Mucosa of rectum (tissue), 2 donors: Measurements from ENCODE around the gene ANKRD18A.
"Not testable (repeated sequence)": the region's sequence is repeated elsewhere in the genome, so short reads cannot be mapped to it uniquely, and the experiment has no call there.

Source experiments
- H3K27ac ChIP-seq, 2 donors: one replicate each; pipeline ENCODE4 v1.7.0; 2013; ENCODE audit warnings: inconsistent platforms in 2 of 2, low read depth in 2 of 2, low read length in 2 of 2
- H3K27me3 ChIP-seq, 2 donors: one replicate each; pipeline ENCODE4 v1.7.0; 2013; ENCODE audit warnings: low read length in 2 of 2; ENCODE audit not compliant: control insufficient read depth in 2 of 2, insufficient read depth in 2 of 2
- H3K36me3 ChIP-seq, 2 donors: one replicate each; pipeline ENCODE4 v1.7.0; 2013; ENCODE audit warnings: low read length in 2 of 2; ENCODE audit not compliant: control insufficient read depth in 2 of 2, insufficient read depth in 2 of 2
- H3K4me1 ChIP-seq, 2 donors: one replicate each; pipeline ENCODE4 v1.7.0; 2013; ENCODE audit warnings: low read length in 2 of 2, mild to moderate bottlenecking in 1 of 2; ENCODE audit not compliant: control insufficient read depth in 2 of 2, insufficient read depth in 2 of 2
- H3K4me3 ChIP-seq, 2 donors: one replicate each; pipeline ENCODE4 v1.7.0; 2013; ENCODE audit warnings: low read length in 2 of 2
- H3K9ac ChIP-seq, 2 donors: one replicate each; pipeline ENCODE4 v1.7.0; 2013; ENCODE audit warnings: low read length in 2 of 2, low read depth in 1 of 2, mild to moderate bottlenecking in 1 of 2
- H3K9me3 ChIP-seq, 2 donors: one replicate each; pipeline ENCODE4 v1.7.0; 2013; ENCODE audit warnings: low read length in 2 of 2; ENCODE audit not compliant: control insufficient read depth in 2 of 2
- donor health status: healthy.
- donor health status: Normal muscosa, but diverticular disease.

The ANKRD18A gene

GRCh38 chr9:38583765-38584164 is 36.6 kb downstream of the ANKRD18A start:
- H3K9ac ChIP-seq, H3K27ac ChIP-seq, H3K4me1 ChIP-seq, H3K4me3 ChIP-seq, H3K9me3 ChIP-seq, H3K36me3 ChIP-seq, H3K27me3 ChIP-seq: not testable (repeated sequence)

- H3K36me3 ChIP-seq, H3K9ac ChIP-seq, H3K9me3 ChIP-seq, H3K4me3 ChIP-seq, H3K4me1 ChIP-seq, H3K27ac ChIP-seq, H3K27me3 ChIP-seq: not testable (repeated sequence)
Observed at GRCh38 chr9:38580112-38580511, 40.3 kb downstream of the ANKRD18A start.

- H3K4me1 ChIP-seq, result not testable (repeated sequence)
Observed at GRCh38 chr9:38576181-38576580, 44.2 kb downstream of the ANKRD18A start.

GRCh38 chr9:38566048-38566447 is 54.3 kb downstream of the ANKRD18A start:
- not testable (repeated sequence) for H3K27me3 ChIP-seq, H3K36me3 ChIP-seq, H3K9ac ChIP-seq, H3K27ac ChIP-seq, H3K4me3 ChIP-seq, H3K4me1 ChIP-seq, H3K9me3 ChIP-seq

More at GRCh38 chr9:38576181-38576580, 44.2 kb downstream of the ANKRD18A start:
- H3K36me3 ChIP-seq, H3K27ac ChIP-seq, H3K9ac ChIP-seq, H3K4me3 ChIP-seq, H3K27me3 ChIP-seq, H3K9me3 ChIP-seq: not testable (repeated sequence)

- H3K36me3 ChIP-seq, H3K4me3 ChIP-seq, H3K9ac ChIP-seq, H3K9me3 ChIP-seq, H3K27me3 ChIP-seq, H3K4me1 ChIP-seq, H3K27ac ChIP-seq: not testable (repeated sequence)
Observed at GRCh38 chr9:38565178-38565577, 55.2 kb downstream of the ANKRD18A start.

- H3K9ac ChIP-seq, H3K4me1 ChIP-seq, H3K9me3 ChIP-seq, H3K36me3 ChIP-seq, H3K27me3 ChIP-seq, H3K27ac ChIP-seq, H3K4me3 ChIP-seq: not testable (repeated sequence)
Observed at GRCh38 chr9:38563911-38564310, 56.5 kb downstream of the ANKRD18A start.

GRCh38 chr9:38561134-38561533 is 59.3 kb downstream of the ANKRD18A start:
- not testable (repeated sequence) for H3K4me3 ChIP-seq, H3K27ac ChIP-seq, H3K9me3 ChIP-seq, H3K9ac ChIP-seq, H3K36me3 ChIP-seq, H3K4me1 ChIP-seq, H3K27me3 ChIP-seq

GRCh38 chr9:38559172-38559571 is 61.2 kb downstream of the ANKRD18A start:
- not testable (repeated sequence) for H3K9me3 ChIP-seq, H3K27me3 ChIP-seq, H3K4me1 ChIP-seq, H3K4me3 ChIP-seq, H3K27ac ChIP-seq, H3K36me3 ChIP-seq, H3K9ac ChIP-seq

GRCh38 chr9:38557746-38558145 is 62.6 kb downstream of the ANKRD18A start:
- not testable (repeated sequence) for H3K27me3 ChIP-seq, H3K4me1 ChIP-seq, H3K9ac ChIP-seq, H3K27ac ChIP-seq, H3K36me3 ChIP-seq, H3K9me3 ChIP-seq, H3K4me3 ChIP-seq

GRCh38 chr9:38554966-38555365 is 65.4 kb downstream of the ANKRD18A start:
- not testable (repeated sequence) for H3K27ac ChIP-seq, H3K27me3 ChIP-seq, H3K36me3 ChIP-seq, H3K9ac ChIP-seq, H3K4me3 ChIP-seq, H3K9me3 ChIP-seq, H3K4me1 ChIP-seq

- not testable (repeated sequence) for H3K27ac ChIP-seq, H3K9me3 ChIP-seq
Observed at GRCh38 chr9:38553019-38553418, 67.4 kb downstream of the ANKRD18A start.

More at GRCh38 chr9:38553019-38553418, 67.4 kb downstream of the ANKRD18A start:
- not testable (repeated sequence) for H3K9ac ChIP-seq, H3K4me3 ChIP-seq, H3K36me3 ChIP-seq, H3K4me1 ChIP-seq, H3K27me3 ChIP-seq
